Kidney (tissue), 14 donors: ENCODE data around the gene HRH3. TPM values are rescaled to one million over a fixed set of nuclear protein-coding genes. Genes with fewer than 3 reads are reported as not detected.

ENCODE experiments used
- DNase-seq, 5 donors: peaks; one replicate each; pipeline ENCODE4 v3.0.0-alpha.2; 2013 to 2020
- FAIRE-seq: peaks from 2 replicates; lab custom pipeline; 2012; peaks lifted over from hg19 to GRCh38; lab: Jason Lieb, UNC
- H3K27ac ChIP-seq, 2 donors: one replicate each; pipeline ENCODE4 v1.7.0; 2013; ENCODE audit warnings: low read depth in 2 of 2, low read length in 2 of 2, inconsistent platforms in 1 of 2
- H3K27me3 ChIP-seq: one replicate; pipeline ENCODE4 v1.7.1; 2013; ENCODE audit warnings: low read length, inconsistent platforms; ENCODE audit not compliant: control insufficient read depth, insufficient read depth
- H3K36me3 ChIP-seq, 3 donors: one replicate each; pipeline versions ENCODE4 v1.7.0 to v1.7.1; 2013; ENCODE audit warnings: low read length in 3 of 3, control low read depth in 1 of 3, inconsistent platforms in 1 of 3; ENCODE audit not compliant: insufficient read depth in 3 of 3, control insufficient read depth in 2 of 3
- H3K4me1 ChIP-seq, 3 donors: one replicate each; pipeline versions ENCODE4 v1.7.0 to v1.7.1; 2013; ENCODE audit warnings: low read length in 3 of 3, inconsistent platforms in 1 of 3, low read depth in 1 of 3; ENCODE audit not compliant: control insufficient read depth in 2 of 3, insufficient read depth in 2 of 3
- H3K4me3 ChIP-seq, 3 donors: one replicate each; pipeline versions ENCODE4 v1.7.0 to v1.8.1; 2013; ENCODE audit warnings: low read length in 3 of 3, control low read depth in 1 of 3, inconsistent platforms in 1 of 3
- H3K9ac ChIP-seq, 3 donors: one replicate each; pipeline versions ENCODE4 v1.7.0 to v1.7.1; 2013; ENCODE audit warnings: low read length in 3 of 3, control low read depth in 1 of 3, inconsistent platforms in 1 of 3
- H3K9me3 ChIP-seq, 3 donors: one replicate each; pipeline versions ENCODE4 v1.7.0 to v1.7.1; 2013; ENCODE audit warnings: low read length in 3 of 3, control low read depth in 1 of 3, inconsistent platforms in 1 of 3; ENCODE audit not compliant: control insufficient read depth in 2 of 3, insufficient read depth in 1 of 3
- CTCF ChIP-seq: IDR thresholded peaks from 3 replicates; pipeline ENCODE4 v1.5.1; 2012; ENCODE audit warnings: mild to moderate bottlenecking, moderate library complexity, borderline replicate concordance; ENCODE audit not compliant: insufficient read depth; ENCODE audit errors: extremely low read depth
- intact Hi-C: fragments of 100-400 bp; cut with DNase I; formaldehyde crosslinking; loops from one replicate; pipeline ENCODE4 v1.11.1; 2022
- polyA plus RNA-seq: library from polyadenylated mRNA; stranded (reverse); fragments of 350-450 nt; fragmentation: Illumina TruSeq; extraction: RNeasy Lipid Tissue Mini Kit (QIAGEN cat#74804); gene quantifications from one replicate; pipeline ENCODE4 v1.2.3, GENCODE V29; 2014; ENCODE audit warnings: low read depth, low replicate concordance; ENCODE audit not compliant: insufficient read depth
- total RNA-seq: library from RNA; stranded (reverse); fragmentation: NEBNext Ultra II Directional; extraction: Animal tissue kit (Norgen Biotek cat#: 25700); gene quantifications from one replicate; pipeline ENCODE4 v1.2.1, GENCODE V29; 2021
- donor health status: control.
- donor health status: control.
- donor health status: control.
- donor health status: control.
- donor health status: control.
- donor health status: DM: yes; HTN: yes; CAD: no.
- donor health status: Normal renal cell carcinoma (clear cell type).

The HRH3 gene
- total and polyA plus RNA-seq, 2 donors from 2014 or later, result not detected

- H3K9me3 ChIP-seq, result no peaks in the 10 kb centered on the region
- TF ChIP-seq CTCF, result no peak
- DNase-seq (no peak), FAIRE-seq (no peak)
- H3K27me3 ChIP-seq, result no peaks in the 10 kb centered on the region
- H3K27ac ChIP-seq, result peak overlapping the region in 1 of 2 donors; percentile 16
- intact Hi-C loops, result no loop called here
- peak overlapping the region in 1 of 3 donors; percentile 44 for H3K9ac ChIP-seq
- no peaks in the 10 kb centered on the region for H3K36me3 ChIP-seq
- peaks cover 3 to 18% (median 6%) of the 10 kb centered on the region in 3 donors for H3K4me1 ChIP-seq
- peak overlapping the region; percentile 67 to 71 (median 70) for H3K4me3 ChIP-seq
Measured at GRCh38 chr20:62237514-62237800, 17.4 kb upstream of the HRH3 start.

- Histone ChIP-seq H3K27ac (no peak overlapping the region), H3K36me3 (no peaks in the 10 kb centered on the region), H3K4me1 (peaks cover 3 to 18% (median 6%) of the 10 kb centered on the region in 3 donors), H3K9ac (peak overlapping the region in 1 of 3 donors; percentile 44), H3K4me3 (no peak overlapping the region), H3K9me3 (no peaks in the 10 kb centered on the region), H3K27me3 (no peaks in the 10 kb centered on the region)
- DNase-seq (peak; percentile 63 to 76 (median 71)), FAIRE-seq (no peak)
- no peak for TF ChIP-seq CTCF
- intact Hi-C loops, result no loop called here
Measured at GRCh38 chr20:62236766-62237513, 16.9 kb upstream of the HRH3 start.

- DNase-seq (no peak), FAIRE-seq (no peak)
- Histone ChIP-seq H3K27ac (no peak overlapping the region), H3K9ac (no peak overlapping the region), H3K9me3 (no peaks in the 10 kb centered on the region), H3K36me3 (no peaks in the 10 kb centered on the region), H3K27me3 (no peaks in the 10 kb centered on the region), H3K4me3 (no peak overlapping the region), H3K4me1 (peaks cover 3 to 18% (median 6%) of the 10 kb centered on the region in 3 donors)
- intact Hi-C loops, result no loop called here
- TF ChIP-seq CTCF, result no peak
Measured at GRCh38 chr20:62236200-62236599, 16.1 kb upstream of the HRH3 start.
